Right lobe of liver (tissue), 6 donors: ENCODE results near the gene HOXC11. TPM values are rescaled to one million over a fixed set of nuclear protein-coding genes. Genes with fewer than 3 reads are reported as not detected.

Source experiments
- ATAC-seq, 4 donors: fragments of 200-7000 bp; cut with Tn5 transposase; one replicate each; pipeline ENCODE4 v1.9.1; 2020; ENCODE audit warnings: mild to moderate bottlenecking in 4 of 4, moderate library complexity in 4 of 4
- DNase-seq, 3 donors: peaks; one replicate each; pipeline ENCODE4 v3.0.0-alpha.2; 2020
- H3K27ac ChIP-seq, 3 donors: fragments of 200-600 bp; one replicate each; pipeline ENCODE4 v1.8.0; 2022
- H3K27me3 ChIP-seq, 2 donors: fragments of 200-600 bp; one replicate each; pipeline ENCODE4 v1.8.0; 2022
- H3K36me3 ChIP-seq, 4 donors: fragments of 200-600 bp; sonication (generic) in 1 of 4; one replicate each; pipeline versions ENCODE4 v1.5.1 to v1.8.0; 2017 to 2022; ENCODE audit warnings: control low read depth in 1 of 4
- H3K4me1 ChIP-seq, 4 donors: fragments of 200-600 bp; sonication (generic) in 1 of 4; one replicate each; pipeline versions ENCODE4 v1.5.1 to v1.8.0; 2017 to 2022; ENCODE audit warnings: control low read depth in 1 of 4
- H3K4me3 ChIP-seq, 3 donors: fragments of 200-600 bp; one replicate each; pipeline ENCODE4 v1.8.0; 2022
- H3K9me3 ChIP-seq, 4 donors: fragments of 200-600 bp; sonication (generic) in 1 of 4; one replicate each; pipeline versions ENCODE4 v1.5.1 to v1.8.0; 2017 to 2022; ENCODE audit warnings: control low read depth in 1 of 4
- POLR2A ChIP-seq: fragments of 450-650 bp; IDR thresholded peaks from one replicate; pipeline ENCODE4 v1.6.1; 2017; ENCODE audit warnings: antibody characterized with exemption, mild to moderate bottlenecking
- WGBS: methylation state at CpG from one replicate; pipeline ENCODE4 v1.1.6; 2018; ENCODE audit warnings: low coverage, low lambda C conversion rate; ENCODE audit not compliant: insufficient coverage; ENCODE audit errors: missing lambda C conversion rate; 5-methylcytosine and 5-hydroxymethylcytosine counted together
- intact Hi-C, 2 donors: fragments of 100-400 bp; cut with DNase I; formaldehyde crosslinking; loops; one replicate each; pipeline versions ENCODE4 v1.11.2 to v1.14.1; 2022
- total RNA-seq, 6 experiments: library from RNA; depleted of rRNA in 2 of 6; stranded (reverse); fragments of >200 nt in 2 of 6; fragmentation: NEBNext Ultra II Directional in 3 of 6; extraction: Animal tissue kit (Norgen Biotek cat#: 25700) in 3 of 6; gene quantifications; one replicate each; pipeline versions ENCODE4 v1.1.0 to v1.2.4, GENCODE V29; 2016 to 2023
- TF ChIP-seq, protein P1 (sequence below), 4 donors: fragments of 200-600 bp in 3 of 4; fragments of 450-650 bp in 1 of 4; IDR thresholded peaks; one replicate each; pipeline versions ENCODE4 v1.5.1 to v1.8.0; 2016 to 2022; ENCODE audit warnings: antibody characterized with exemption in 4 of 4, mild to moderate bottlenecking in 2 of 4
- donor health status: DM: no; HTN: yes; CAD: no.
- donor health status: DM: no; HTN: no; CAD: no.
- donor health status: DM: no; HTN: no; CAD: no.
- donor health status: DM: no; HTN: yes; CAD: no.
- donor health status: DM: no; HTN: yes; CAD: no.

The HOXC11 gene
- total RNA-seq, 6 experiments from 2014 or later: not detected

- no peaks in the 10 kb centered on the region for H3K9me3 ChIP-seq
- whole genome bisulfite sequencing: 10% methylated on average over 14 of the region's 16 CpGs
- H3K27ac ChIP-seq: no peak overlapping the region
- H3K27me3 ChIP-seq: peaks cover 4 to 58% of the 10 kb centered on the region in 2 donors
- H3K4me3 ChIP-seq: no peak overlapping the region
- H3K36me3 ChIP-seq: no peaks in the 10 kb centered on the region
- no peak for DNase-seq
- TF ChIP-seq, protein P1, sequence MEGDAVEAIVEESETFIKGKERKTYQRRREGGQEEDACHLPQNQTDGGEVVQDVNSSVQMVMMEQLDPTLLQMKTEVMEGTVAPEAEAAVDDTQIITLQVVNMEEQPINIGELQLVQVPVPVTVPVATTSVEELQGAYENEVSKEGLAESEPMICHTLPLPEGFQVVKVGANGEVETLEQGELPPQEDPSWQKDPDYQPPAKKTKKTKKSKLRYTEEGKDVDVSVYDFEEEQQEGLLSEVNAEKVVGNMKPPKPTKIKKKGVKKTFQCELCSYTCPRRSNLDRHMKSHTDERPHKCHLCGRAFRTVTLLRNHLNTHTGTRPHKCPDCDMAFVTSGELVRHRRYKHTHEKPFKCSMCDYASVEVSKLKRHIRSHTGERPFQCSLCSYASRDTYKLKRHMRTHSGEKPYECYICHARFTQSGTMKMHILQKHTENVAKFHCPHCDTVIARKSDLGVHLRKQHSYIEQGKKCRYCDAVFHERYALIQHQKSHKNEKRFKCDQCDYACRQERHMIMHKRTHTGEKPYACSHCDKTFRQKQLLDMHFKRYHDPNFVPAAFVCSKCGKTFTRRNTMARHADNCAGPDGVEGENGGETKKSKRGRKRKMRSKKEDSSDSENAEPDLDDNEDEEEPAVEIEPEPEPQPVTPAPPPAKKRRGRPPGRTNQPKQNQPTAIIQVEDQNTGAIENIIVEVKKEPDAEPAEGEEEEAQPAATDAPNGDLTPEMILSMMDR (IDR thresholded peaks at IDR 0.05): peak in 2 of 4 donors; percentile 14 to 16
- no peak for TF ChIP-seq POLR2A
- peaks cover 0 to 4% (median 0%) of the 10 kb centered on the region in 4 donors for H3K4me1 ChIP-seq
- intact Hi-C loops: no loop called here
- ATAC-seq: no peak
Observed at GRCh38 chr12:54021432-54022013, 48.6 kb downstream of the HOXC11 start.

GRCh38 chr12:54022960-54023884, 50.3 kb downstream of the HOXC11 start:
- DNase-seq (no peak), ATAC-seq (no peak)
- H3K4me3 ChIP-seq: no peak overlapping the region
- H3K27me3 ChIP-seq: peaks cover 9 to 60% of the 10 kb centered on the region in 2 donors
- H3K36me3 ChIP-seq: no peaks in the 10 kb centered on the region
- TF ChIP-seq, protein P1 (IDR thresholded peaks at IDR 0.05): no peak
- TF ChIP-seq POLR2A: no peak
- no peak overlapping the region for H3K27ac ChIP-seq
- H3K9me3 ChIP-seq: no peaks in the 10 kb centered on the region
- 30% methylated on average over 6 of the region's 8 CpGs for WGBS
- intact Hi-C loops: no loop called here
- peaks cover 0 to 4% (median 0%) of the 10 kb centered on the region in 4 donors for H3K4me1 ChIP-seq

DNA sequence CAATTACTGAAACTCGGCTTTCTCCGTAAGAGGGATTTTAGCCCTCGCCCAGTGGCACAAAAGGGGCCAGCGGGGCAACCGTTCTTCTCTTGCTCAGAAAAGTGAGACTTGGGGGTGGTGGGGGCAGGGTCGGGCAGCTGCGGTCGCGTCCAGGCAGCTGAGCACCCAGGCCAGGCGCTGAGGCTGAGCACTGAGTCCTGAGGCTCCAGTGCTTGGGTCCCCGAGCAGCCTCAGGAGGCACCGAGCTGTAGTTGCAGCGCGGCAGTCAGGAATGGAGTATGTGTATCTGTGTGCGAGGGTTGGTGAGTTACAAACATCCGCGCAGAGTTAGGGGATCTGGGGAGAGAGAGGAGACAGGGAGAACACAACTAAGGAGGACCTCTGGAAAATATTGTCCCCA, 51.2 kb downstream of the HOXC11 start:
- TF ChIP-seq POLR2A: no peak
- TF ChIP-seq, protein P1 (IDR thresholded peaks at IDR 0.05): no peak
- DNase-seq (peak in 1 of 3 donors; percentile 16), ATAC-seq (no peak)
- Histone ChIP-seq H3K27me3 (peaks cover 9 to 62% of the 10 kb centered on the region in 2 donors), H3K9me3 (no peaks in the 10 kb centered on the region), H3K36me3 (no peaks in the 10 kb centered on the region), H3K4me3 (no peak overlapping the region), H3K27ac (no peak overlapping the region), H3K4me1 (no peaks in the 10 kb centered on the region)
- WGBS: 8% methylated on average over 16 of the region's 17 CpGs
- intact Hi-C loops: no loop called here

DNA sequence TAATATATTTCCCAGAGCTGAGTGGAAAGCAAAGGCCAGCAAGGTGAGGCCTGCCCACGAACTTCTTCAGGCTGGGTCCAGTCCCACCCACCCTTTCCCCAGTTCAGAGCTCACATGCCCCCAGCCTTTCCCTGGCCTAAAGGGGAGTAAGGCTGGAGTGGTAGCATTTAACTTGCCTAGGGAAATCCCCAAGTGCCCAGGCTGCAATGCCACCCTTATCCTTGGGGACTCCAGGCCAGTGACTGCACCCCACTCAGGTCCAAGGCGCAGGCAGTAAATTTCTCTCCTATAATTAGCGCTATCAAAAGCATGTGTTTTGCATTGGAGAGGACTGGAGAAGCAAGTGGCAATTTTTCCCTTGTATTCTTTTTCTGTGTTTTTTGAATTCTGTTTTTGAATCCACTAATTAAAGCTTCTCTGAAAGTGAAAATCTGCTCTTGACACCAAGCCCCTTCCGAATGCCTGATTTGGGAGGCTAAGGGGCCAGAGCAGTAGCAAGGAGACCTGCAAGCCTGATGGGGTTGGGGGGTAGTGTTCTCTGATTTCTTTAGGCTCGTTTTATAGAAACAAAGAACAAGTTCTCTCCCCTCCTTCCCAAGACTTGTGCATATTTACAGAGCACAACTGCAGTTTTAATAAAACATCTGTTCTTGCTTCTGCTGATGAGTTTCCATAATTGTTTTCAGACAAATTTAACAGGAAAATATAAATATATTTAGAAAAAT, 51.8 kb downstream of the HOXC11 start:
- intact Hi-C loops: no loop called here
- H3K36me3 ChIP-seq: no peaks in the 10 kb centered on the region
- WGBS: 30% methylated on average over 5 of the region's 5 CpGs
- ATAC-seq (no peak), DNase-seq (peak in 1 of 3 donors; percentile 13)
- H3K4me1 ChIP-seq: no peaks in the 10 kb centered on the region
- no peak overlapping the region for H3K27ac ChIP-seq
- TF ChIP-seq, protein P1 (IDR thresholded peaks at IDR 0.05): no peak
- no peak for TF ChIP-seq POLR2A
- H3K4me3 ChIP-seq: no peak overlapping the region
- H3K9me3 ChIP-seq: no peaks in the 10 kb centered on the region
- peaks cover 9 to 57% of the 10 kb centered on the region in 2 donors for H3K27me3 ChIP-seq
